Stimulated activated CD4-positive, alpha-beta T cell treated with anti-CD3 and anti-CD28 coated beads, Interleukin-12 subunit alpha, Interleukin-12 subunit beta, amount 100 ng/mL, for 48 hours (primary cell): ENCODE data around the gene TPO.
"Not testable (repeated sequence)": the region's sequence is repeated elsewhere in the genome, so short reads cannot be mapped to it uniquely, and the experiment has no call there.

ENCODE experiments used
- DNase-seq, 3 donors: peaks; one replicate each; pipeline ENCODE4 v3.0.0-alpha.2; 2020; ENCODE audit warnings: low read depth in 2 of 3, low spot score in 1 of 3

The TPO gene

GRCh38 chr2:1413156-1413710, at the start of gene TPO:
TPO (plus strand) TSS chr2:1413463; CDS start chr2:1414409, 946 bp downstream.
- DNase-seq, result no peak

DNA sequence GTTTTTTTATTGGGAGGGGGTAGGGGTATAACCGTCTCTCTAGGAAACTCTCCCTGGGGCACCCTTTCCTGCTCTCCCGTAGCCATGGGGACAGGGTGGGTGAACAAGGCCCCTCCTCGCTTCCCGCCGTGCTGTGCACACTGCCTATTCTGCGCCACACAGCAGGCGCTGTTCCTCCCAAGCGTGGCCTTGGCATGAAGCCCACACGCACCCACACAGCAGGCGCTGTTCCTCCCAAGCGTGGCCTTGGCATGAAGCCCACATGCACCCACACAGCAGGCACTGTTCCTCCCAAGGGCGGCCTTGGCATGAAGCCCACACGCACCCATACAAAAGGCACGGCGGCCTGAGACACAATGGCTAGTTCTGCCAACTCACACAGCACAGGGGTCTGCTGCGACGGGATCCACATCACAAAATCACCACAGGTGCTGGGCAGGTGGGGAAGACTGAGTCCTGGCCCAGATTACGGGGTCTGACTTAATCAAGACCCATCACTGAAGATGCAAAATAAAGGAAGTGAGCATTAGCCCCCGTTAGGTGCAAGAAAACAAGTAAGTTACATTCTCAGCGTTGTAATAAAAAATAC, 46.6 kb upstream of the TPO start:
- DNase-seq, result no peak

GRCh38 chr2:1367601-1368000, 45.7 kb upstream of the TPO start:
- DNase-seq, result no peak

- no peak for DNase-seq
Measured at GRCh38 chr2:1369905-1370304, 43.4 kb upstream of the TPO start.

DNA sequence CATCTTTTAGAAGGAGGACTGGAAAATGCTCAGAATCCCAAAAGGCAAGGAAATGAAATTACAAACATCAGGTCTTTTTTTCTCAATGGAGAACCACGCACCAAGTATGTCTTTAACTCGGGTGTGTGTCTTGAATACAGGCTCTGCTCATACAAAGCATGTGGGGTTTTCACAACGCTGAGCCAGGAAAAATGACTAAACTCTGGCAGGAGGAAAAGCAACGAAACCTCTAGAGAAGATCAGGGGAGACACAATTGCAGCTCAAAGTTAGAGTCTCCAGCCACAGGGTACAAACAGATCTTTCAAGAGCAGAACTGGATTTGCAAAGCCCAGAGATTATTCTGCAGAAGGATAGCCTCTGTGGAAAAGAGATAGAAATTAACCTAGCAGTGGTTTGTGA, 42.8 kb upstream of the TPO start:
- no peak for DNase-seq

- DNase-seq, result no peak
Measured at GRCh38 chr2:1371082-1371481, 42.2 kb upstream of the TPO start.

GRCh38 chr2:1373830-1374229, 39.4 kb upstream of the TPO start:
- no peak for DNase-seq

DNA sequence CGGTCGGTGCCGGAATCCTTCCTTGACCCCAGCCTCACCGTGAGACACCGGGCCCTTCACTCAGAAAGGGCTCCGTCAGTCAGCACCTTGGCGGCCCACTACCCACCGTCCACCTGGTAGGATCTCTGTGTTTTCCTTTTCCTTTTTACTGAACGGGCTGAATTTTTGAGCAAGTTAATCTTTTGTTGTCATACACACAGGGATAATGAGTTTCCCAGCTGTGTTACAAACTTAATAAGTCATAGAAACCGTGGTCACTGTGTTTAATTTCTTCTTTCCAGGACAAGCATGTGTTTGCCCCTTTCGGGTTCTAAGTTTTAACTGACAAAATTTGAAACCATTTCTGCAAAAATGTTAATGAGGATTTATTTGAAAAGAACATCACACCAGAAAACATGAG, 39.0 kb upstream of the TPO start:
- no peak for DNase-seq

DNA sequence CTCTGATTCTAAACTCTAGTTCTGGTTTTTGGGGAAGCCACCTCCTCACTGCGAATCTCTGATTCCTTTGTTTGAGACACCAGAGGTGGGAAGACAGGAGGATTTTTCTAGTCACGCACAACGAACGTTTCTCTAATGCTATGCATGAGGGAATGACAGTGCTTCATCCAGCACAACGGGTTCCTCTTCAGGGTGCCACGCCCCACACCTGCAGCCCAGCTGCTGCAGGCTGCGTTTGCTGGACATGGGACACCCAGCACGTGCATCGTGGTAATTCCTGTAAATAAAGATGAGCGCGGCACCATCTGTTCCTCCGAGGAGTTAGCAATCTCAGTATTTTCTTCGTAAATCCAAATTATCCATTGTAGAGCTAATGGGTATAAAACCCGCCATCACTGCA, 37.5 kb upstream of the TPO start:
- DNase-seq, result no peak

DNA sequence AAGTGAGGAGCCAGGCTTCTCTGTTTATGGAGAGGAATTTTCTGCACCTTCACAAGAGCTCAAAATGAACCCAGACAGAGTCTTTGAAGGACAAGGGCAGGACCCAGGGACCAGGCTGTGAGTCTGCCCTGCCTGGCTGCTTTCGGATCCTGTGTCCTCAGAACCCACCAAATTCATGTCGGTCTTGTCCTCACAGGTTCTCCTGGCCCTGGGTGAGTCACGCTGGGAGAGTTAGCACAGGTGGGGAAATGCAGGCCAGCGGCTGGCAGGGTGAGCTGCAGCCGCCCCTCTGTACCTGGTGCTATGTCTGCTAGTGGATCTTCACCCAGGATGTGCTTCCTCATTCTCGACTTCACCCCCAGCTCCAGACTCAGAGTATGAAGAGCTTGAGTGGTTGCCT, 35.8 kb upstream of the TPO start:
- DNase-seq, result no peak

GRCh38 chr2:1378456-1379150, 34.7 kb upstream of the TPO start:
- no peak for DNase-seq

GRCh38 chr2:1381644-1382043, 31.6 kb upstream of the TPO start:
- DNase-seq, result no peak

- DNase-seq, result not testable (repeated sequence)
Measured at GRCh38 chr2:1387954-1388725, 25.1 kb upstream of the TPO start.

DNA sequence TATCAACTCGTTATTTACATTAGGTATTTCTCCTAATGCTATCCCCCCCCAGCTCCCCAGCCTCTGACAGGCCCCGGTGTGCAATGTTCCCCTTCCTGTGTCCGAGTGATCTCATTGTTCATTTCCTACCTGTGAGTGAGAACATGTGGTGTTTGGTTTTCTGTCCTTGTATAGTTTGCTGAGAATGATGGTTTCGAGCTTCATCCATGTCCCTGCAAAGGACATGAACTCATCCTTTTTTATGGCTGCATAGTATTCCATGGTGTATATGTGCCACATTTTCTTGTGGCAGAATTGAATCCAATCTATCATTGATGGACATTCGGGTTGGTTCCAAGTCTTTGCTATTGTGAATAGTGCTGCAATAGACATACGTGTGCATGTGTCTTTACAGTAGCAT, 23.1 kb upstream of the TPO start:
- DNase-seq, result not testable (repeated sequence)

- DNase-seq, result no peak
Measured at GRCh38 chr2:1393321-1393720, 19.9 kb upstream of the TPO start.

DNA sequence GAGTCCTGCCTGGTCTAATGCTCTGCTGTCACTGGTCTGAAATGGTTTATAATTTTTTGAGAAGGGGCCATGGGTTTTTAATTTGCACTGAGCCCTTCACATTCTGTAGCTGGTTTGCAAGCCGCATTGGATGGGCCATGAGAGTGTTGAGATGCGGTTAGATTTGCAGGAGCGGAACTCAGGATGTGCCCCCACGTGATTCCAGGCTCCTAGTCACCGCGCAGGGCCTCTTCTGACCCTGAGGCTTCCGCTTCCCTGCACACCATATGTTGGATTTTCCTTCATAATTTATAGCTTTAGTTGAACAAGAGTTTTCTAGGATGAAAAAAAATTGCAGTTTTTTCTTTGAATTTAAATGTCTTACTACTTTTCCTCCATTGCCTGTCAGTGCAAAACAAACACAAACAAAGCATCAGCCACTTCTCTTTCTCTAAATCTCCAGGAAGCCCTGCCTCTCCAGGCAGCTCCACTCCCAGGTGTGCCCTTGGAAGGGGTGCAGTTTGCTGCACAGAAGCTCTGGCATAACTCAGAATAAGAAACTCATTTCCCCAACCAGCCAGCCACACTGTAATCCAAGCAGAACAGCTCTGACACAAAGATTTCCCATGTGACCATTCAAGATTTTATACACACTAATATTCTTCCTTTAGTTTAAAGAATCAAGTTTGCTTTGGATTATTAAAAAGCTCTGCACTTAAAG, 18.4 kb upstream of the TPO start:
- no peak for DNase-seq

- no peak for DNase-seq
Measured at GRCh38 chr2:1397350-1397749, 15.9 kb upstream of the TPO start.

GRCh38 chr2:1398191-1398590, 15.1 kb upstream of the TPO start:
- no peak for DNase-seq

GRCh38 chr2:1400943-1401735, 12.1 kb upstream of the TPO start:
- DNase-seq, result no peak

DNA sequence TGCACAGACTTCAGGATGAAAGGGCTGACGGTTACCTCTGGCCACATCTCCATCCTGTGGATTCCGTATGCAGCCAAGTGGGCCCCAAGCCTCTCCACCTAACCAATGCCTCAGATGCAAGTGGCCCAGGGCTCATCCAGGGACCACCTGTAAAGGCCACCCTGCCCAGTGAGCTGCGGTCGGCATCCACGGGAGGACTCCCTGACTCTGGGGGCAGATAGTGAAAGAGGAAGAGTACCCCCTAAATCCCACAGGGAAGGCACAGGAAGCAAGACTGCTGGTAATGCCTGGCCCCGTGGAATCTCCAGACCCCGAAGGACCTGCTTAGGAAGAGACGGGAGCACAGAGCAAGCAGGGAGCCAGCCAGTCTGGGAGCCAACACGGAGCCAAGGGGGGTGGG, 11.2 kb upstream of the TPO start:
- DNase-seq, result no peak

- DNase-seq, result no peak
Measured at GRCh38 chr2:1403565-1403964, 9.7 kb upstream of the TPO start.
